ENCODE data around the gene OPCML.

- TF ChIP-seq CTCF (IDR thresholded peaks at IDR 0.05; ENCODE audit: insufficient read depth, low read length, poor library complexity, severe bottlenecking) = no peak
- no peak for TF ChIP-seq EZH2phosphoT487 (conservative IDR thresholded peaks at IDR 0.05; ENCODE audit: low read length)
Measured at GRCh38 chr11:133238027-133238426, 294.3 kb downstream of the OPCML start.
